Fibroblast of lung (primary cell): ENCODE measurements around the gene CMTM4.

ENCODE experiments used
- EZH2 ChIP-seq: IDR thresholded peaks from 2 replicates; pipeline ENCODE4 v1.5.1; 2012; ENCODE audit warnings: low read length, control low read depth, mild to moderate bottlenecking; ENCODE audit errors: missing control alignments
- TF ChIP-seq, protein P1 (sequence below), 2 donors: IDR thresholded peaks in 1 of 2; conservative IDR thresholded peaks in 1 of 2; 1 replicate in 1 of 2; 2 replicates in 1 of 2; pipeline ENCODE4 v1.5.1; 2011 to 2012; ENCODE audit warnings: low read length in 2 of 2, control low read depth in 1 of 2, inconsistent platforms in 1 of 2, low read depth in 1 of 2, mild to moderate bottlenecking in 1 of 2

DNA sequence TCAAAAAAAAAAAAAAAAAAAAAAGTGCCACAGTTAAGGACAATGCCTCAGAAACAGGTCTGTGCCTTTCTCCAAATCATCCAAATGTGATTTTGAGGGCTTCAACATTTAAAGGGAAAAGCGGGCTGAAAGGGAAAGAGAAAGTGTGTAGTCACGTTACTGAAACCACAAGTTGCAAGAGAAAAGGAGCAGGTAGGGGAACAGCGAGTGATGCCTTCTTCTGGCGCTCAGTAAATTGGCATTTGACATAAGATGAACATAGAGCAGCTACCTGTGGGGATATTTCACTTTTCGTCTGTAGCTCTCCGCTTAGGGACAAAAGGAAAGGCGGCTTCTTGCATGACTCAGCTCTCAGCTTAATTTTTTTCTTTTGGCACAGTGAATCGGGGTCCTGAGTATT is 106.2 kb downstream of the CMTM4 start:
- TF ChIP-seq, protein P1, sequence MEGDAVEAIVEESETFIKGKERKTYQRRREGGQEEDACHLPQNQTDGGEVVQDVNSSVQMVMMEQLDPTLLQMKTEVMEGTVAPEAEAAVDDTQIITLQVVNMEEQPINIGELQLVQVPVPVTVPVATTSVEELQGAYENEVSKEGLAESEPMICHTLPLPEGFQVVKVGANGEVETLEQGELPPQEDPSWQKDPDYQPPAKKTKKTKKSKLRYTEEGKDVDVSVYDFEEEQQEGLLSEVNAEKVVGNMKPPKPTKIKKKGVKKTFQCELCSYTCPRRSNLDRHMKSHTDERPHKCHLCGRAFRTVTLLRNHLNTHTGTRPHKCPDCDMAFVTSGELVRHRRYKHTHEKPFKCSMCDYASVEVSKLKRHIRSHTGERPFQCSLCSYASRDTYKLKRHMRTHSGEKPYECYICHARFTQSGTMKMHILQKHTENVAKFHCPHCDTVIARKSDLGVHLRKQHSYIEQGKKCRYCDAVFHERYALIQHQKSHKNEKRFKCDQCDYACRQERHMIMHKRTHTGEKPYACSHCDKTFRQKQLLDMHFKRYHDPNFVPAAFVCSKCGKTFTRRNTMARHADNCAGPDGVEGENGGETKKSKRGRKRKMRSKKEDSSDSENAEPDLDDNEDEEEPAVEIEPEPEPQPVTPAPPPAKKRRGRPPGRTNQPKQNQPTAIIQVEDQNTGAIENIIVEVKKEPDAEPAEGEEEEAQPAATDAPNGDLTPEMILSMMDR (conservative IDR thresholded peaks at IDR 0.05 in 1 of 2, IDR thresholded peaks at IDR 0.05 in 1 of 2; ENCODE audit: low read depth in 1 of 2, low read length in 2 of 2): no peak
- no peak for TF ChIP-seq EZH2
